ENCODE results near the gene EPN2. TPM values are rescaled to one million over a fixed set of nuclear protein-coding genes. Genes with fewer than 3 reads are reported as not detected.
A peak's percentile ranks its signal among the peaks of the same experiment; 100 is the strongest.

The EPN2 gene
- total and polyA plus RNA-seq, 2 experiments from 2014 or later = 34.0 to 149 TPM

- peaks cover 13% of the 10 kb centered on the region for H4K20me1 ChIP-seq (replicated peaks; ENCODE audit: insufficient read depth)
- no peak overlapping the region for H3K4me3 ChIP-seq
- ATAC-seq (no peak), DNase-seq (ENCODE audit: low spot score) (no peak)
- H3K79me2 ChIP-seq (replicated peaks; ENCODE audit: insufficient read depth) = peaks cover 32% of the 10 kb centered on the region
- peaks cover 11% of the 10 kb centered on the region; the same call in 1 of the 2 replicates for H3F3A ChIP-seq (replicated peaks; ENCODE audit: low read depth)
- no peaks in the 10 kb centered on the region for H3K27me3 ChIP-seq (ENCODE audit: insufficient read depth)
- peaks cover 64% of the 10 kb centered on the region for H3K36me3 Mint-ChIP-seq (ENCODE audit: low read depth)
- H3K27me3 Mint-ChIP-seq (ENCODE audit: insufficient read depth, low read depth, poor library complexity) = peaks cover 12% of the 10 kb centered on the region
- no peak overlapping the region for H2AFZ ChIP-seq
- H3K9me2 ChIP-seq (ENCODE audit: insufficient read depth) = no peaks in the 10 kb centered on the region
- H3K4me1 Mint-ChIP-seq = peaks cover 24% of the 10 kb centered on the region
- peaks cover 10% of the 10 kb centered on the region for H3K36me3 ChIP-seq (ENCODE audit: insufficient read depth)
- H3K27ac Mint-ChIP-seq = 0 out of 2 replicates have a peak overlapping the region, but pooled peaks have one; percentile 31
- H3K4me1 ChIP-seq (ENCODE audit: insufficient read depth) = peaks cover 4% of the 10 kb centered on the region
- H3K9me3 Mint-ChIP-seq = no peaks in the 10 kb centered on the region; the same call in 2 of the 3 replicates
- peak overlapping the region; percentile 11; the same call in 1 of the 3 replicates for H3K4me3 Mint-ChIP-seq
- H3K27ac ChIP-seq (ENCODE audit: low read depth) = no peak overlapping the region
- peak; percentile 20; the same call in 1 of the 2 replicates for TF ChIP-seq POLR2AphosphoS5 (IDR thresholded peaks at IDR 0.05; ENCODE audit: low read depth)
- no peak for TF ChIP-seq ZNF462 (CRISPR knock-in tag; IDR thresholded peaks at IDR 0.05)
- H3K4me2 ChIP-seq = no peak overlapping the region
These were observed 143.5 kb downstream of the EPN2 start for GRCh38 chr17:19380481-19381301.

GRCh38 chr17:19381361-19381740 is 144.2 kb downstream of the EPN2 start:
- H3K9me2 ChIP-seq (ENCODE audit: insufficient read depth) = no peaks in the 10 kb centered on the region
- peaks cover 12% of the 10 kb centered on the region for H3K27me3 Mint-ChIP-seq (ENCODE audit: insufficient read depth, low read depth, poor library complexity)
- DNase-seq (ENCODE audit: low spot score) = no peak
- peaks cover 13% of the 10 kb centered on the region for H4K20me1 ChIP-seq (replicated peaks; ENCODE audit: insufficient read depth)
- no peaks in the 10 kb centered on the region; the same call in 2 of the 3 replicates for H3K9me3 Mint-ChIP-seq
- peaks cover 31% of the 10 kb centered on the region for H3K79me2 ChIP-seq (replicated peaks; ENCODE audit: insufficient read depth)
- 0 out of 2 replicates have a peak overlapping the region, but pooled peaks have one; percentile 31 for H3K27ac Mint-ChIP-seq
- no peak for ATAC-seq
- peaks cover 10% of the 10 kb centered on the region for H3K36me3 ChIP-seq (ENCODE audit: insufficient read depth)
- peaks cover 6% of the 10 kb centered on the region for H3K4me1 ChIP-seq (ENCODE audit: insufficient read depth)
- H3K4me1 Mint-ChIP-seq = peaks cover 28% of the 10 kb centered on the region
- H3K27ac ChIP-seq (ENCODE audit: low read depth) = no peak overlapping the region
- no peak overlapping the region for H3K4me3 ChIP-seq
- peaks cover 16% of the 10 kb centered on the region for H3F3A ChIP-seq (replicated peaks; ENCODE audit: low read depth)
- H3K4me2 ChIP-seq = no peak overlapping the region
- H3K27me3 ChIP-seq (ENCODE audit: insufficient read depth) = no peaks in the 10 kb centered on the region
- no peak overlapping the region for H3K4me3 Mint-ChIP-seq
- H3K36me3 Mint-ChIP-seq (ENCODE audit: low read depth) = peaks cover 67% of the 10 kb centered on the region
- no peak overlapping the region for H2AFZ ChIP-seq
- TF ChIP-seq ZNF114 (CRISPR knock-in tag; IDR thresholded peaks at IDR 0.05) (no peak), POLR2AphosphoS5 (IDR thresholded peaks at IDR 0.05; ENCODE audit: low read depth) (no peak), CTCF (conservative IDR thresholded peaks at IDR 0.05; ENCODE audit: low read depth in 2 of 2) (no peak), STAT1 (IDR thresholded peaks at IDR 0.05; ENCODE audit: unreplicated experiment) (no peak), EZH2phosphoT487 (IDR thresholded peaks at IDR 0.05; ENCODE audit: unreplicated experiment) (no peak), CREB1 (CRISPR knock-in tag; IDR thresholded peaks at IDR 0.05; ENCODE audit: low read depth) (no peak)
